Measurements from ENCODE around the gene MYOZ2. TPM values are rescaled to one million over a fixed set of nuclear protein-coding genes. Genes with fewer than 3 reads are reported as not detected.

Gene MYOZ2
- total RNA-seq, 4 donors from 2014 or later = 0.21 to 0.30 (median 0.22) TPM; not detected in 1

DNA sequence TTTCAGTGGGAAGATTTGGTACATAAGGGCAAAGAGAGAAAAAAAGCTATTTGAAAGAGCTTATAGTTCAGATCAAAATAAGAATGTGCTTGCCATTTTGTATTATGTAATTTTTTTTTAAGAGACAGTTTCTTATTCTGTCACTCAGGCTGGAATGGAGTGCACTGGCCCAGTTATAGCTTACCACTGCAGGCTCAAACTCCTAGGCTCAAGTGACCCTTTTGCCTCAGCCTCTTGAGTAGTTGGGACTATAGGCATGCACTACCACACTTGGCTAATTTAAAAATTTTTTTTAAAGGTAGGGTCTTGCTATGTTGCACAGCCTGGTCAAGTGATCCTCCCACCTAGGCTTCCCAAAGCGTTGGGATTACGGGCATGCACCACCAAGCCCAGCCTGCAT lies 54.7 kb downstream of the MYOZ2 start:
- TF ChIP-seq EP300 (IDR thresholded peaks at IDR 0.05) (no peak), POLR2A (IDR thresholded peaks at IDR 0.05) (no peak)
- TF ChIP-seq, protein P1, sequence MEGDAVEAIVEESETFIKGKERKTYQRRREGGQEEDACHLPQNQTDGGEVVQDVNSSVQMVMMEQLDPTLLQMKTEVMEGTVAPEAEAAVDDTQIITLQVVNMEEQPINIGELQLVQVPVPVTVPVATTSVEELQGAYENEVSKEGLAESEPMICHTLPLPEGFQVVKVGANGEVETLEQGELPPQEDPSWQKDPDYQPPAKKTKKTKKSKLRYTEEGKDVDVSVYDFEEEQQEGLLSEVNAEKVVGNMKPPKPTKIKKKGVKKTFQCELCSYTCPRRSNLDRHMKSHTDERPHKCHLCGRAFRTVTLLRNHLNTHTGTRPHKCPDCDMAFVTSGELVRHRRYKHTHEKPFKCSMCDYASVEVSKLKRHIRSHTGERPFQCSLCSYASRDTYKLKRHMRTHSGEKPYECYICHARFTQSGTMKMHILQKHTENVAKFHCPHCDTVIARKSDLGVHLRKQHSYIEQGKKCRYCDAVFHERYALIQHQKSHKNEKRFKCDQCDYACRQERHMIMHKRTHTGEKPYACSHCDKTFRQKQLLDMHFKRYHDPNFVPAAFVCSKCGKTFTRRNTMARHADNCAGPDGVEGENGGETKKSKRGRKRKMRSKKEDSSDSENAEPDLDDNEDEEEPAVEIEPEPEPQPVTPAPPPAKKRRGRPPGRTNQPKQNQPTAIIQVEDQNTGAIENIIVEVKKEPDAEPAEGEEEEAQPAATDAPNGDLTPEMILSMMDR (IDR thresholded peaks at IDR 0.05) = no peak
- no peak for DNase-seq (ENCODE audit: low spot score in 2 of 2)
- Histone ChIP-seq H3K4me3 (no peak overlapping the region), H3K27ac (peak overlapping the region; percentile 9 to 85 (median 48)), H3K36me3 (no peaks in the 10 kb centered on the region), H3K4me1 (peaks cover 0 to 37% (median 18%) of the 10 kb centered on the region in 4 donors), H3K27me3 (no peaks in the 10 kb centered on the region), H3K9me3 (no peaks in the 10 kb centered on the region)
- 71 to 72% methylated on average over 2 of the region's 2 CpGs for WGBS, 2 donors

DNA sequence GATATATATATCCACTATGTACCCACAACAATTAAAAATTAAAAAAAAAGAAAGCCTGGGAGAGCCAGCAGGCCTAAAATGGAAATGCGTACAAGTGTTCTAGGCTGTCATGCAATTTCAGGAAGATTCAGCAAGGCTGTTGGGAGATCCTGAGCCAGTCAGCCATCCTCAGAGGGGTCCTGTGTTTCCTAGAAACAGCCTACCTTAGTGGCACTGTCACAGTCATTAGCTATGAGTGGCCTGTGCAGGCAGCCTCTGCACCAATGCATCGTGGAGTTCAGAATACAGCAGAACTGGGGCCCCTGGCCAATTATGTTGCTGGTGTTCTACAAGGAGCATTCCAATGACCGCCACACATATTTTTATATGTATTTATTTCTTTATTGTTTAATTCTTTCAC lies 55.9 kb downstream of the MYOZ2 start:
- no peak overlapping the region for H3K4me3 ChIP-seq
- no peaks in the 10 kb centered on the region for H3K27me3 ChIP-seq
- H3K4me1 ChIP-seq = peaks cover 0 to 37% (median 18%) of the 10 kb centered on the region in 4 donors
- H3K36me3 ChIP-seq = no peaks in the 10 kb centered on the region
- WGBS, 2 donors = 88 to 93% methylated on average over 3 of the region's 3 CpGs
- TF ChIP-seq POLR2A (IDR thresholded peaks at IDR 0.05) (no peak), EP300 (IDR thresholded peaks at IDR 0.05) (no peak)
- TF ChIP-seq, protein P1 (IDR thresholded peaks at IDR 0.05) = no peak
- DNase-seq (ENCODE audit: low spot score in 2 of 2) = no peak
- H3K9me3 ChIP-seq = no peaks in the 10 kb centered on the region
- H3K27ac ChIP-seq = peak overlapping the region in 1 of 4 donors; percentile 85

DNA sequence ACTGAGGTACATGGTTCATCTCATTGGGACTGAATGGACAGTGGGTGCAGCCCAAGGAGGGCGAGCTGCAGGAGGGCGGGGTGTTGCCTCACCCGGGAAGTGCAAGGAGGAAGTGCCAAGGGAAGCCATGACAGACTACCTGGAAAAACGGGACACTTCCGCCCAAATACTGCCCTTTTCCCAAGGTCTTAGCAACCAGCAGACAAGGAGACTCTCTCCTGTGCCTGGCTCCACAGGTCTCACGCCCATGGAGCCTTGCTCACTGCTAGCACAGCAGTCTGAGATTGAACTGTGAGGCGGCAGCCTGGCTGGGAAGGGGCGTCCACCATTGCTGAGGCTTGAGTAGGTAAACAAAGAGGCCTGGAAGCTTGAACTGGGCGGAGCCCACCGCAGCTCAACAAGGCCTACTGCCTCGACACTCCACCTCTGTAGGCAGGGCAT lies 62.2 kb downstream of the MYOZ2 start:
- WGBS, 2 donors = 91% methylated on average over 10 to 11 of the region's 11 CpGs
- no peak for DNase-seq (ENCODE audit: low spot score in 2 of 2)
- Histone ChIP-seq H3K4me1 (no peaks in the 10 kb centered on the region), H3K27ac (no peak overlapping the region), H3K27me3 (peaks cover 0 to 2% of the 10 kb centered on the region in 2 donors), H3K36me3 (no peaks in the 10 kb centered on the region), H3K4me3 (no peak overlapping the region), H3K9me3 (no peaks in the 10 kb centered on the region)
- TF ChIP-seq, protein P1 (IDR thresholded peaks at IDR 0.05) = no peak
- TF ChIP-seq EP300 (IDR thresholded peaks at IDR 0.05) (no peak), POLR2A (IDR thresholded peaks at IDR 0.05) (no peak)

DNA sequence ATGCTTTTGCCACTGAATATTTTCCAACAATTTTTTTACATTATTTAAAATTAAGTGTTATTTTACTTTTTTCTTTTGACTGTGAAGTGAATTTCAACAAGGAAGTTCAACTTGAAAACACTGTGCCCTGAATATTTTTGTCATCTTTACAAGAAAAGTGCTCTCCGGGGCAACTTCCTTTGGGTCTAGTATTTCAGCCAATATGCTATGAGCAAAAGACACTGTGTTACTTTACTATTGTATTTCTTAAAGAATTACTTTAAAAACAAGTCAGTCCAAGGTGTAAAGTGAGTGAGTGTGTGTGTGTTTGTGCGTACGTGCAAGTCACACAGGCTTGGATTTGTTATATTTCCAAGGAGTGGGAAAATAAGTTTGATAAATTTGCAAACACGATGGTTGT lies 69.3 kb downstream of the MYOZ2 start:
- Histone ChIP-seq H3K4me3 (no peak overlapping the region), H3K9me3 (no peaks in the 10 kb centered on the region), H3K4me1 (peaks cover 0 to 49% (median 24%) of the 10 kb centered on the region in 4 donors), H3K36me3 (no peaks in the 10 kb centered on the region), H3K27ac (peak overlapping the region; percentile 47 to 99 (median 74)), H3K27me3 (no peaks in the 10 kb centered on the region)
- WGBS, 2 donors = 32 to 42% methylated on average over 4 of the region's 4 CpGs
- no peak for TF ChIP-seq POLR2A (IDR thresholded peaks at IDR 0.05)
- TF ChIP-seq, protein P1 (IDR thresholded peaks at IDR 0.05) = no peak
- no peak for DNase-seq (ENCODE audit: low spot score in 2 of 2)

DNA sequence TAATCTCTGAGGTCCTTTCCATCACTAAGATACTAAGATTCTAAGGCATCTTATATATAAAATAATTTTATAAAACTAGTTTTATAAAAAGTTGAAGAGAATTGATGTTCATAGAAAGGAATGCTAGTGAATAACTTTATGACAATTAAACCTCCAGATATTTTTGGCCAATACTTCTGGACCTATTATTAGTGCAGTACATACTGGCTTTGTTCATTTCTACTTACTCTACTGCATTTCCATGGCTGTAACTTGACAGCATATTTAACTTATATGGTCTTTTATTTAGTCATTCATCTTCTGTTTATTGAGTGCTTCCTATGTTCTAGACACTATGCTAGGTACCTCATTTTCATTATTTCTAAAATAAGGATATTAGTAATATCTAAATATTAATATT lies 70.1 kb downstream of the MYOZ2 start:
- Histone ChIP-seq H3K4me1 (peaks cover 0 to 56% (median 24%) of the 10 kb centered on the region in 4 donors), H3K27ac (peak overlapping the region; percentile 47 to 99 (median 74)), H3K27me3 (no peaks in the 10 kb centered on the region), H3K4me3 (no peak overlapping the region), H3K36me3 (no peaks in the 10 kb centered on the region), H3K9me3 (no peaks in the 10 kb centered on the region)
- no peak for DNase-seq (ENCODE audit: low spot score in 2 of 2)
- TF ChIP-seq POLR2A (IDR thresholded peaks at IDR 0.05) = no peak
- TF ChIP-seq EP300 (IDR thresholded peaks at IDR 0.05) = no peak
- TF ChIP-seq, protein P1 (IDR thresholded peaks at IDR 0.05) = no peak

All from tibial nerve (tissue), 4 donors.